OCI-LY1 (cell line): ENCODE data around the gene COMT.
"Not testable (repeated sequence)": the region's sequence is repeated elsewhere in the genome, so short reads cannot be mapped to it uniquely, and the experiment has no call there.

Experiments
- H2AFZ ChIP-seq: fragments of 200-600 bp; sonication (generic), shearing (Covaris generic); 2 replicates; pipeline ENCODE4 v1.6.0; 2014; ENCODE audit warnings: antibody characterized with exemption, mild to moderate bottlenecking, low read length
- H3F3A ChIP-seq: fragments of 200-600 bp; sonication (generic), shearing (Covaris generic); 2 replicates; pipeline ENCODE4 v1.6.0; 2014; ENCODE audit warnings: mild to moderate bottlenecking, antibody characterized with exemption, low read length, moderate library complexity; ENCODE audit not compliant: insufficient read depth
- H3K27ac ChIP-seq: fragments of 200-600 bp; sonication (generic); 2 replicates; pipeline ENCODE4 v1.5.1; 2014; ENCODE audit warnings: low read length, mixed run types, mild to moderate bottlenecking, low read depth; ENCODE audit not compliant: poor library complexity, severe bottlenecking
- H3K27me3 ChIP-seq: fragments of 200-600 bp; sonication (generic); 2 replicates; pipeline ENCODE4 v1.6.0; 2014; ENCODE audit warnings: antibody characterized with exemption, mild to moderate bottlenecking, low read length, moderate library complexity; ENCODE audit not compliant: insufficient read depth
- H3K36me3 ChIP-seq: fragments of 200-600 bp; sonication (generic); 2 replicates; pipeline ENCODE4 v1.6.1; 2014; ENCODE audit warnings: mild to moderate bottlenecking, antibody characterized with exemption, low read length, moderate library complexity, mixed read lengths; ENCODE audit not compliant: insufficient read depth
- H3K4me1 ChIP-seq: fragments of 200-600 bp; sonication (generic); 2 replicates; pipeline ENCODE4 v1.5.1; 2014; ENCODE audit warnings: mild to moderate bottlenecking, low read length, moderate library complexity; ENCODE audit not compliant: insufficient read depth, severe bottlenecking
- H3K4me2 ChIP-seq: fragments of 200-600 bp; sonication (generic), shearing (Covaris generic); 2 replicates; pipeline ENCODE4 v1.6.1; 2014; ENCODE audit warnings: low read length
- H3K4me3 ChIP-seq: fragments of 200-600 bp; sonication (generic); 2 replicates; pipeline ENCODE4 v1.5.1; 2014; ENCODE audit warnings: low read length, low read depth, mild to moderate bottlenecking, mixed read lengths; ENCODE audit not compliant: poor library complexity, severe bottlenecking
- H3K79me2 ChIP-seq: fragments of 200-600 bp; shearing (Covaris generic); 2 replicates; pipeline ENCODE4 v1.6.1; 2016; ENCODE audit warnings: mixed run types, low read length, mixed read lengths; ENCODE audit not compliant: insufficient read depth
- H3K9ac ChIP-seq: fragments of 200-600 bp; sonication (generic), shearing (Covaris generic); 2 replicates; pipeline ENCODE4 v1.6.1; 2014; ENCODE audit warnings: mild to moderate bottlenecking, low read length, mixed read lengths
- H3K9me2 ChIP-seq: fragments of 200-600 bp; sonication (generic), shearing (Covaris generic); 2 replicates; pipeline ENCODE4 v1.6.1; 2014; ENCODE audit warnings: low read depth, mild to moderate bottlenecking, low read length, mixed read lengths
- H3K9me3 ChIP-seq: fragments of 200-600 bp; shearing (Covaris generic); 2 replicates; pipeline ENCODE4 v1.6.1; 2014; ENCODE audit warnings: low read length, mixed read lengths
- H4K20me1 ChIP-seq: fragments of 200-600 bp; sonication (generic), shearing (Covaris generic); 2 replicates; pipeline ENCODE4 v1.6.0; 2016; ENCODE audit warnings: mild to moderate bottlenecking, low read length; ENCODE audit not compliant: insufficient read depth
- CTCF ChIP-seq: fragments of 200-600 bp; sonication (generic), shearing (Covaris generic); IDR thresholded peaks from 2 replicates; pipeline ENCODE4 v1.5.1; 2017; ENCODE audit warnings: mild to moderate bottlenecking, antibody characterized with exemption, low read length, moderate library complexity, mixed read lengths
- EZH2 ChIP-seq: fragments of 200-600 bp; sonication (generic), shearing (Covaris generic); IDR thresholded peaks from 2 replicates; pipeline ENCODE4 v1.8.0; 2017; ENCODE audit warnings: borderline replicate concordance, mixed run types, mild to moderate bottlenecking, antibody characterized with exemption, low read length, moderate library complexity, mixed read lengths

Gene COMT

GRCh38 chr22:19931514-19931913 lies 10.1 kb upstream of the COMT start:
- H3K79me2 ChIP-seq = no peaks in the 10 kb centered on the region
- no peaks in the 10 kb centered on the region for H3K27me3 ChIP-seq
- no peaks in the 10 kb centered on the region for H3K9me2 ChIP-seq
- no peaks in the 10 kb centered on the region for H4K20me1 ChIP-seq
- H3K4me3 ChIP-seq = no peak overlapping the region
- H2AFZ ChIP-seq = no peak overlapping the region
- no peaks in the 10 kb centered on the region for H3F3A ChIP-seq
- peaks cover 4% of the 10 kb centered on the region; the same call in 1 of the 2 replicates for H3K36me3 ChIP-seq
- no peak overlapping the region for H3K9ac ChIP-seq
- TF ChIP-seq CTCF = no peak
- TF ChIP-seq EZH2 = no peak
- no peak overlapping the region for H3K4me2 ChIP-seq
- H3K9me3 ChIP-seq = peaks cover 3% of the 10 kb centered on the region; the same call in 1 of the 2 replicates
- no peaks in the 10 kb centered on the region for H3K4me1 ChIP-seq
- H3K27ac ChIP-seq = no peak overlapping the region

- TF ChIP-seq EZH2 (no peak), CTCF (no peak)
- no peaks in the 10 kb centered on the region for H4K20me1 ChIP-seq
- H3K27ac ChIP-seq = no peak overlapping the region
- H3K27me3 ChIP-seq = no peaks in the 10 kb centered on the region
- H3F3A ChIP-seq = no peaks in the 10 kb centered on the region
- H3K4me1 ChIP-seq = no peaks in the 10 kb centered on the region
- H2AFZ ChIP-seq = no peak overlapping the region
- H3K9me2 ChIP-seq = no peaks in the 10 kb centered on the region
- H3K79me2 ChIP-seq = no peaks in the 10 kb centered on the region
- peaks cover 6% of the 10 kb centered on the region; the same call in 1 of the 2 replicates for H3K9me3 ChIP-seq
- H3K4me3 ChIP-seq = no peak overlapping the region
- H3K36me3 ChIP-seq = peaks cover 4% of the 10 kb centered on the region; the same call in 1 of the 2 replicates
- H3K4me2 ChIP-seq = no peak overlapping the region
- no peak overlapping the region for H3K9ac ChIP-seq
Measured at GRCh38 chr22:19932367-19933206, 9.0 kb upstream of the COMT start.

GRCh38 chr22:19933341-19934241 lies 8.0 kb upstream of the COMT start:
- H3F3A ChIP-seq = no peaks in the 10 kb centered on the region
- H3K27ac ChIP-seq = no peak overlapping the region
- H3K4me1 ChIP-seq = no peaks in the 10 kb centered on the region
- H3K9ac ChIP-seq = no peak overlapping the region
- no peak for TF ChIP-seq EZH2
- TF ChIP-seq CTCF = no peak
- H2AFZ ChIP-seq = no peak overlapping the region
- H3K4me3 ChIP-seq = no peak overlapping the region
- H3K9me2 ChIP-seq = no peaks in the 10 kb centered on the region
- no peak overlapping the region for H3K4me2 ChIP-seq
- H4K20me1 ChIP-seq = no peaks in the 10 kb centered on the region
- peaks cover 4% of the 10 kb centered on the region; the same call in 1 of the 2 replicates for H3K36me3 ChIP-seq
- H3K27me3 ChIP-seq = no peaks in the 10 kb centered on the region
- peaks cover 6% of the 10 kb centered on the region; the same call in 1 of the 2 replicates for H3K9me3 ChIP-seq
- H3K79me2 ChIP-seq = no peaks in the 10 kb centered on the region

GRCh38 chr22:19935123-19935718 lies 6.4 kb upstream of the COMT start:
- H3K9me2 ChIP-seq, H3K36me3 ChIP-seq, H3K27ac ChIP-seq, H3K4me3 ChIP-seq, H3K4me1 ChIP-seq, H3K79me2 ChIP-seq, H3F3A ChIP-seq, H3K9me3 ChIP-seq, H3K9ac ChIP-seq, H2AFZ ChIP-seq, H3K4me2 ChIP-seq, H3K27me3 ChIP-seq, H4K20me1 ChIP-seq: not testable (repeated sequence)
